ENCODE results near the gene ZNF439.
"Not testable (repeated sequence)": the region's sequence is repeated elsewhere in the genome, so short reads cannot be mapped to it uniquely, and the experiment has no call there.

Gene ZNF439

DNA sequence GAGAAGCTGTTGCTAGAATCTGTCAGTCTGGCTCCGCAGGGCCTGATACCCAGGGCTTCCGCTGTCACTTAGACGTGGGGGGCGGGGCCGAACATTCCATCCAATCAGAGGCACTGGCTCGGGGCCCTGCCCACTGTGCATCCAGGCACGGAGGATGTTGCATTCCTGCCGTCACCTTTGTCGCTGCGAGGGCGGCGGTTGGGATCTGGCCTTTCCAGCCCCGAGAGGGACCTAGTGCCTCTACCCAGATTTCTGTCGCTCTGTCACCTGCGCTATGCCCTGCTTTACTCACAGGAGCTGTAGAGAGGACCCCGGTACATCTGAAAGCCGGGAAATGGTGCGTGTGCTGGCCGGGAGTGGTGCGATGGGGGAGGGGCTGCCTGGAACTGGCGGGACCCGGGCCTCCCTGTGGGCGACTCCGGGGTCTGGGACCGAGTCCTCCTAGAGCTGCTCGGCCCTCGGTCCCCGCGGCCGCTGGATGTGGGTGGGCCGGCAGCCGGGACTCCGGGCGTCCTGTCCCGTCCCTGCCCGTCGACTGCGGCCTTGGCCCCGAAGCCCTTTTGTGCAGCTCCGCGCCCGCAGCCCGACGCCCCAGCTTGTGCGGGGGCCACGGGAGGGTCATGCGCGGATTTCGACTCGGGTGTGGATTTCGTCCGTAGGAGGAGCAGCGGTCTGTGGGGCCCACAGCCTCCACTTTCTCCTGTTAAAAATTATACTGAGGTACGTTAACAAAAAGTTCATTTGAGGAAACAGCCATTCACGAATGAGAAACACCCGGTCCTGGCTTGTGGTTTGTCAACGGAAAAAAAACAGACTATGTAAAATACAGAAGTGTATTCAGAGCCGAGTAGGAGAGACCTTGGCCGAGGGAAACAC lies at the start of gene ZNF439:
Gene ZNF439, plus strand, starts transcription at position 133 of the 876 bp plus-strand sequence. Its CDS starts 142 bp downstream, at position 275.
- Mint-ChIP-seq H3K27ac (peak within 1 kb of the TSS; percentile 73), H3K9me3 (peaks cover 55% of the 10 kb centered on the region), H3K27me3 (ENCODE audit: low read depth) (no peaks in the 10 kb centered on the region), H3K36me3 (ENCODE audit: low read depth) (peaks cover 26% of the 10 kb centered on the region), H3K4me1 (ENCODE audit: low read depth) (peaks cover 12% of the 10 kb centered on the region), H3K4me3 (peak within 1 kb of the TSS; percentile 81)

DNA sequence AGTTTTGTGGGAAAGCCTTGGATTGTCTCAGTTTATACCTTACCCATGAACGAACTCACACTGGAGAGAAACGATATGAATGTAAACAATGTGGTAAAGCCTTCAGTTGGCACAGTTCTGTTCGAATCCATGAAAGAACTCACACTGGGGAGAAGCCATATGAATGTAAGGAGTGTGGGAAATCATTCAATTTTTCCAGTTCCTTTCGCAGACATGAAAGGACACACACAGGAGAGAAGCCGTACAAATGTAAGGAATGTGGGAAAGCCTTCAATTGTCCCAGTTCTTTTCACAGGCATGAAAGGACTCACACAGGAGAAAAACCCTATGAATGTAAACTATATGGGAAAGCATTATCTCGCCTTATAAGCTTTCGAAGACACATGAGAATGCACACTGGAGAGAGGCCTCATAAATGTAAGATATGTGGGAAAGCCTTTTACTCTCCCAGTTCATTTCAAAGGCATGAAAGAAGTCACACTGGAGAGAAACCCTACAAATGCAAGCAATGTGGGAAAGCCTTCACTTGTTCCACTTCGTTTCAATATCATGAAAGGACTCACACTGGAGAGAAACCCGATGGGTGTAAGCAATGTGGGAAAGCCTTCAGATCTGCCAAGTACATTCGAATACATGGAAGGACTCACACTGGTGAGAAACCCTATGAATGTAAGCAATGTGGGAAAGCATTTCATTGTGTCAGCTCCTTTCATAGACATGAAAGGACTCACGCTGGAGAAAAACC lies 42.0 kb upstream of the ZNF439 start:
- H3K4me1 Mint-ChIP-seq (ENCODE audit: low read depth) = no peaks in the 10 kb centered on the region
- no peak overlapping the region for H3K4me3 Mint-ChIP-seq
- H3K9me3 Mint-ChIP-seq = peaks cover 72% of the 10 kb centered on the region
- no peaks in the 10 kb centered on the region for H3K27me3 Mint-ChIP-seq (ENCODE audit: low read depth)
- peaks cover 2% of the 10 kb centered on the region for H3K36me3 Mint-ChIP-seq (ENCODE audit: low read depth)
- H3K27ac Mint-ChIP-seq = no peak overlapping the region

- H3K9me3 Mint-ChIP-seq = peaks cover 72% of the 10 kb centered on the region
- H3K27ac Mint-ChIP-seq = no peak overlapping the region
- H3K27me3 Mint-ChIP-seq (ENCODE audit: low read depth) = no peaks in the 10 kb centered on the region
- peaks cover 2% of the 10 kb centered on the region for H3K36me3 Mint-ChIP-seq (ENCODE audit: low read depth)
- H3K4me3 Mint-ChIP-seq = no peak overlapping the region
- no peaks in the 10 kb centered on the region for H3K4me1 Mint-ChIP-seq (ENCODE audit: low read depth)
Observed at GRCh38 chr19:11807099-11807380, 41.5 kb upstream of the ZNF439 start.

DNA sequence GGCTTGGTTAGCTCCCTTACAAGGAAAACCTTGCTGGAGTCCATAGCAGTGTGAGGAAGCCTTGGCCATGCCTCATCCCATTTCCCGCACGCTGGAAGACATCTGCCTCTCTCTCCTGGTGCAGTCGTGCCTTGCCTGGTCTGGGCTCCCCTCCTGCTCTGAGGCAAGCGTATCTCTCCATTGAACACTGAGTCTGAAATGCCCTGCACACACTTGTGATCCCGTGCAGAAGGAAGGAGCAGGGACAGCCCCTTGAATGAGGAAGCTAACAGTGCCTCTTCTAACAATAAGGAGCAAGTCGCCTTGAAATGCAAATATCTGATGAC lies 34.9 kb upstream of the ZNF439 start:
- peak overlapping the region; percentile 73 for H3K27ac Mint-ChIP-seq

GRCh38 chr19:11814029-11814699 lies 34.4 kb upstream of the ZNF439 start, which contains the start of gene ZNF440:
ZNF440 (plus strand) TSS chr19:11814273; CDS start chr19:11814448, 175 bp downstream.
- Mint-ChIP-seq H3K4me1 (ENCODE audit: low read depth) (peaks cover 10% of the 10 kb centered on the region), H3K27me3 (ENCODE audit: low read depth) (no peaks in the 10 kb centered on the region), H3K9me3 (peaks cover 51% of the 10 kb centered on the region), H3K27ac (peak within 1 kb of the TSS; percentile 73), H3K4me3 (peak within 1 kb of the TSS; percentile 88), H3K36me3 (ENCODE audit: low read depth) (peaks cover 23% of the 10 kb centered on the region)

More for the DNA sequence above, 34.9 kb upstream of the ZNF439 start:
- H3K4me1 Mint-ChIP-seq (ENCODE audit: low read depth) = peaks cover 10% of the 10 kb centered on the region
- peaks cover 53% of the 10 kb centered on the region for H3K9me3 Mint-ChIP-seq
- no peaks in the 10 kb centered on the region for H3K27me3 Mint-ChIP-seq (ENCODE audit: low read depth)
- H3K36me3 Mint-ChIP-seq (ENCODE audit: low read depth) = peaks cover 19% of the 10 kb centered on the region
- H3K4me3 Mint-ChIP-seq = peak overlapping the region; percentile 88

DNA sequence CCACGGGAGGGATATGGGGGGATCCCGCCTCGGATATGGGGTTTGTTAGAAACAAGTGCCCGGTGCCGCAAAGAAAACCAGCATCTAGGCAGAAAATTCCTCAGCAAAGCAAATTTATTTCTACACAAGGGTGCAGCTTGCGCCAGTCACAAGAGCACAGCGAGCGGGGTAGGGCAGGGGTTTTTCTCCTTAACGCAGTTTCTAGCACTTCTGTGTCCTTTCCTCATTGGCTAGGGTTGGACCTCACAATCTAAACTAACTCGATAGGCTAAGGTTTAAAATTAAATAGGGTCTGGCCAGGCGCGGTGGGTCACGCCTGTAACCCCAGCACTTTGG lies 33.9 kb upstream of the ZNF439 start:
- Mint-ChIP-seq H3K36me3 (ENCODE audit: low read depth) (peaks cover 23% of the 10 kb centered on the region), H3K27ac (no peak overlapping the region), H3K27me3 (ENCODE audit: low read depth) (no peaks in the 10 kb centered on the region), H3K9me3 (peaks cover 48% of the 10 kb centered on the region), H3K4me3 (peak overlapping the region; percentile 77), H3K4me1 (ENCODE audit: low read depth) (peaks cover 10% of the 10 kb centered on the region)

GRCh38 chr19:11821474-11822109 lies 26.9 kb upstream of the ZNF439 start:
- Mint-ChIP-seq H3K27ac (no peak overlapping the region), H3K9me3 (peaks cover 67% of the 10 kb centered on the region), H3K36me3 (ENCODE audit: low read depth) (peaks cover 41% of the 10 kb centered on the region)

DNA sequence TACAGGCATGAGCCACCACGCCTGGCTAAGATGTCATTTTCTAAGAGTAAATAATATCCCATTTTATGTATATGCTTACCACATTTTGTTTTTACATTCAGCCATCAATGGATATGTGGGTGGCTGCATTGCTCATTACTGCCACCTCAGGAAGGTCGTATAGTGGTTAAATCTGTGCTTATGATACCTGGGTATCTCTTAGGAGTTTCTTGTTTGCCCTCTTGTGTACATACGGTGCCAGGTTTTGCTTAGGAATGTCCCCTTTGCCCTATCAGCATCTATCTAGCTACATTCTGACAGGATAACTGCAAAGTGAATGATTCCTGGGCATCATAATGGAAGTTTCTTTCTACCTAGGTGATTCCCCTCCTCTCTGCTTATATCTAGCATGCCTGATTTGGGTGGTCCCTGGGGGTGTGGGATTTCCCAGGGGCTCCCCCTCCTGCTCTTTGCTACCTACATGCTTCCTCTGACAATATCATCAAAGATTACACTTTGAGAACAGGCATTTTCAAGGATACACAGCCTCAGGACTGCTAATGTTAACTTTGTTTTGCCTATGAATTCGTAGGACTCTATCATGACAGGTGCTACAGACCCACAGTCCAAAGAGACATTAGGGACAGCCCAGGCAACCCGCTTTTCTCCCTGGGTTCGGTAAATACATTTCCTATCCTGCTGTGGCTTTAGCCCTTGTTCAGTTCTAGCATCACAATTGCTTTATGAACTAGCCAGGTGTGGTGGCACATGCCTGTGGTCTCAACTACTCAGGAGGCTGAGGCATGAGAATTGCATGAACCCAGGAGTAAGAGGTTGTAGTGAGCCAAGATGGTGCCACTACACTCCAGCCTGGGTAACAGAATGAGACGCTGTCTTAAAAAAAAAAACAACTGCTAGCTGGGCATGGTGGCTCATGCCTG lies 19.3 kb upstream of the ZNF439 start:
- not testable (repeated sequence) for H3K4me1 Mint-ChIP-seq (ENCODE audit: low read depth); H3K27me3 Mint-ChIP-seq (ENCODE audit: low read depth); H3K4me3 Mint-ChIP-seq; H3K27ac Mint-ChIP-seq
- H3K9me3 Mint-ChIP-seq = peaks cover 77% of the 10 kb centered on the region
- peaks cover 65% of the 10 kb centered on the region for H3K36me3 Mint-ChIP-seq (ENCODE audit: low read depth)

More at GRCh38 chr19:11821474-11822109, 26.9 kb upstream of the ZNF439 start:
- no peaks in the 10 kb centered on the region for H3K27me3 Mint-ChIP-seq (ENCODE audit: low read depth)
- H3K4me3 Mint-ChIP-seq = no peak overlapping the region
- H3K4me1 Mint-ChIP-seq (ENCODE audit: low read depth) = no peaks in the 10 kb centered on the region

- Mint-ChIP-seq H3K9me3 (peaks cover 78% of the 10 kb centered on the region), H3K4me1 (ENCODE audit: low read depth) (no peaks in the 10 kb centered on the region), H3K27ac (no peak overlapping the region), H3K36me3 (ENCODE audit: low read depth) (peaks cover 55% of the 10 kb centered on the region), H3K27me3 (ENCODE audit: low read depth) (no peaks in the 10 kb centered on the region), H3K4me3 (no peak overlapping the region)
Observed at GRCh38 chr19:11832253-11832912, 16.1 kb upstream of the ZNF439 start.

DNA sequence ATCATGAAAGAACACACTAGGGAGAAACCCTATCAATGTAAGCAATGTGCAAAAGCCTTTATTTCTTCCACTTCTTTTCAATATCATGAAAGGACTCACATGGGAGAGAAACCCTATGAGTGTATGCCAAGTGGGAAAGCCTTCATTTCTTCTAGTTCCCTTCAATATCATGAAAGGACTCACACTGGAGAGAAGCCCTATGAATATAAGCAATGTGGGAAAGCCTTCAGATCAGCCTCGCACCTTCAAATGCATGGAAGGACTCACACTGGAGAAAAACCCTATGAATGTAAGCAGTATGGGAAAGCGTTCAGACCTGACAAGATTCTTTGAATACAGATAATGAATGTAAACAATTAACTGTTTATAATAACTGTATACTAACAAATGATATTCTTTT lies 15.0 kb upstream of the ZNF439 start:
- no peaks in the 10 kb centered on the region for H3K4me1 Mint-ChIP-seq (ENCODE audit: low read depth)
- peaks cover 48% of the 10 kb centered on the region for H3K36me3 Mint-ChIP-seq (ENCODE audit: low read depth)
- peaks cover 71% of the 10 kb centered on the region for H3K9me3 Mint-ChIP-seq
- no peak overlapping the region for H3K4me3 Mint-ChIP-seq
- no peaks in the 10 kb centered on the region for H3K27me3 Mint-ChIP-seq (ENCODE audit: low read depth)
- H3K27ac Mint-ChIP-seq = no peak overlapping the region

- Mint-ChIP-seq H3K36me3 (ENCODE audit: low read depth) (peaks cover 30% of the 10 kb centered on the region), H3K9me3 (peaks cover 60% of the 10 kb centered on the region)
- H3K4me1 Mint-ChIP-seq (ENCODE audit: low read depth); H3K4me3 Mint-ChIP-seq; H3K27ac Mint-ChIP-seq; H3K27me3 Mint-ChIP-seq (ENCODE audit: low read depth): not testable (repeated sequence)
Observed at GRCh38 chr19:11835626-11836066, 12.9 kb upstream of the ZNF439 start.

DNA sequence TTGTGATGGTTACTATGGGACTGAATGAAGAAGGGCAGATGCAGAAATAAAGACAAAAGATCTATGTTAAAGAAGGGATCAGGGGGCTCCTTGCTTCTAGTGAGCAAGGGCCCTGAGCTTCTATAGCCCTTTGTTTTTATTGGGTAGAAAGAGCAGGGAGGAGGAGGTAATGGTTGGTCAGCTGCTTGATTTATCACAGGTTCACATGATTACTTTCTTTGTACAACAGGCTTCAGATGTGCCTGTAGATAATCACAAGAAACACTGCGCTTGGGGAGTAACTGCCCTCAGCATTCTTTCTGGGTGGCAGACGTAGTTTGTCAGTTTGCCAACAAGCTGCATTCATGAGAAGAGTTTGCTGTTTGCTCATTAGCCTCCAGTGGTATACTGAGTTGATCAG lies 4.8 kb upstream of the ZNF439 start:
- Mint-ChIP-seq H3K4me1 (ENCODE audit: low read depth) (peaks cover 6% of the 10 kb centered on the region), H3K27ac (no peak overlapping the region), H3K4me3 (no peak overlapping the region), H3K36me3 (ENCODE audit: low read depth) (peaks cover 3% of the 10 kb centered on the region), H3K9me3 (peaks cover 41% of the 10 kb centered on the region), H3K27me3 (ENCODE audit: low read depth) (no peaks in the 10 kb centered on the region)

GRCh38 chr19:11847615-11848014 lies 911 bp upstream of the ZNF439 start:
- not testable (repeated sequence) for H3K27ac Mint-ChIP-seq; H3K27me3 Mint-ChIP-seq (ENCODE audit: low read depth)
- Mint-ChIP-seq H3K4me1 (ENCODE audit: low read depth) (peaks cover 12% of the 10 kb centered on the region), H3K36me3 (ENCODE audit: low read depth) (peaks cover 24% of the 10 kb centered on the region), H3K4me3 (peak overlapping the region; percentile 81), H3K9me3 (peaks cover 59% of the 10 kb centered on the region)

Measured in T-helper 1 cell treated with Interleukin-12 subunit alpha and Interleukin-12 subunit beta and Interleukin-4 antibody, amounts not matched to agents 30 μg/mL and 1 μg/mL, for 36 hours (primary cell).